HCT116 (cell line): ENCODE measurements around the gene ACSS1. TPM values are rescaled to one million over a fixed set of nuclear protein-coding genes. Genes with fewer than 3 reads are reported as not detected.

Experiments
- ATAC-seq: fragments of 200-7000 bp; cut with Tn5 transposase; 2 replicates; pipeline ENCODE4 v1.9.1; 2020; ENCODE audit warnings: mild to moderate bottlenecking, moderate library complexity
- Bru-seq: library from RNA; stranded (reverse); fragments of 400-500 nt; gene quantifications from one replicate; lab custom pipeline; 2021; lab: Mats Ljungman, UMichigan
- BruChase-seq, 2 experiments: library from RNA; stranded (reverse); fragments of 400-500 nt; gene quantifications; one replicate each; lab custom pipeline; 2021; lab: Mats Ljungman, UMichigan
- BruUV-seq: library from RNA; stranded (reverse); fragments of 400-500 nt; replicated peaks from 2 replicates; lab custom pipeline; 2021; lab: Mats Ljungman, UMichigan
- CTCF ChIA-PET: fragments of 300-600 bp; sonication (Branson Sonifier 250); formaldehyde crosslinking; loops from one replicate; lab custom pipeline; 2021; ENCODE audit warnings: antibody characterized with exemption; lab: Charles Lee
- POLR2A ChIA-PET: fragments of 300-600, 350-600 bp; sonication (Branson Sonifier 250); formaldehyde crosslinking; loops from one replicate; lab custom pipeline; 2021; ENCODE audit warnings: antibody characterized with exemption; lab: Charles Lee
- RAD21 ChIA-PET, 2 experiments: fragments of 300-600 bp; sonication (Branson Sonifier 250); formaldehyde crosslinking; loops; one replicate each; lab custom pipeline; 2023; ENCODE audit warnings: low total read pairs in 2 of 2; ENCODE audit not compliant: uncharacterized antibody in 2 of 2, unreplicated experiment in 2 of 2, low non-redundant PET in 1 of 2; lab: Charles Lee
- DNase-seq: peaks from one replicate; pipeline ENCODE4 v3.0.0-alpha.2; 2010; ENCODE audit warnings: low read depth, low spot score
- H2AFZ ChIP-seq: fragments of 200-600 bp; shearing (Covaris generic), sonication (generic); 2 replicates; pipeline ENCODE4 v1.6.1; 2017; ENCODE audit warnings: low read depth, mixed run types, mixed read lengths, antibody characterized with exemption, low read length; ENCODE audit not compliant: poor library complexity, severe bottlenecking
- H3K27ac ChIP-seq: 2 replicates; pipeline ENCODE4 v1.5.1; 2012; ENCODE audit warnings: low read depth, low read length
- H3K27me3 ChIP-seq: fragments of 200-600 bp; sonication (generic); 2 replicates; pipeline ENCODE4 v1.6.1; 2016; ENCODE audit warnings: mixed run types, low read length, mixed read lengths; ENCODE audit not compliant: insufficient read depth
- H3K36me3 ChIP-seq, 2 experiments: fragments of 200-500 bp in 1 of 2; fragments of 200-600 bp in 1 of 2; sonication (Bioruptor generic) in 1 of 2; sonication (generic) in 1 of 2; 2 replicates each; pipeline versions ENCODE4 v1.5.1 to v1.6.1; 2014 to 2016; ENCODE audit warnings: low read length in 2 of 2, inconsistent platforms in 1 of 2, mixed read lengths in 1 of 2, mixed run types in 1 of 2; ENCODE audit not compliant: insufficient read depth in 2 of 2, control insufficient read depth in 1 of 2
- H3K4me1 ChIP-seq, 2 experiments: fragments of 200-600 bp in 1 of 2; sonication (generic) in 1 of 2; 2 replicates each; pipeline versions ENCODE4 v1.5.1 to v1.6.1; 2012 to 2017; ENCODE audit warnings: low read length in 2 of 2, inconsistent platforms in 1 of 2, mild to moderate bottlenecking in 1 of 2, mixed read lengths in 1 of 2, mixed run types in 1 of 2, moderate library complexity in 1 of 2; ENCODE audit not compliant: insufficient read depth in 2 of 2, control insufficient read depth in 1 of 2
- H3K4me2 ChIP-seq: fragments of 200-600 bp; sonication (generic); 2 replicates; pipeline ENCODE4 v1.6.1; 2017; ENCODE audit warnings: mixed run types, low read length, mixed read lengths
- H3K4me3 ChIP-seq, 2 experiments: fragments of 200-600 bp in 1 of 2; sonication (generic) in 1 of 2; replicated peaks in 1 of 2; 2 replicates each; pipeline ENCODE4 v1.5.1; 2011 to 2016; ENCODE audit warnings: low read length in 2 of 2, control low read depth in 1 of 2, low read depth in 1 of 2, mild to moderate bottlenecking in 1 of 2, mixed read lengths in 1 of 2, mixed run types in 1 of 2
- H3K79me2 ChIP-seq: fragments of 200-600 bp; sonication (generic); 2 replicates; pipeline ENCODE4 v1.6.1; 2017; ENCODE audit warnings: mild to moderate bottlenecking, mixed run types, low read length, moderate library complexity, mixed read lengths; ENCODE audit not compliant: insufficient read depth
- H3K9ac ChIP-seq: fragments of 200-600 bp; sonication (generic); 2 replicates; pipeline ENCODE4 v1.6.1; 2016; ENCODE audit warnings: low read length, mixed read lengths
- H3K9me2 ChIP-seq: fragments of 200-600 bp; sonication (generic), shearing (Covaris generic); 2 replicates; pipeline ENCODE4 v1.6.1; 2017; ENCODE audit warnings: mixed run types, mild to moderate bottlenecking, moderate library complexity; ENCODE audit not compliant: insufficient read depth
- H3K9me3 ChIP-seq, 2 experiments: fragments of 200-500 bp in 1 of 2; fragments of 200-600 bp in 1 of 2; sonication (Bioruptor generic) in 1 of 2; sonication (generic) in 1 of 2; 2 replicates each; pipeline ENCODE4 v1.6.1; 2014 to 2017; ENCODE audit warnings: low read length in 2 of 2, mixed read lengths in 2 of 2, inconsistent platforms in 1 of 2, low read depth in 1 of 2, mild to moderate bottlenecking in 1 of 2, mixed run types in 1 of 2, moderate library complexity in 1 of 2; ENCODE audit not compliant: control insufficient read depth in 1 of 2, insufficient read depth in 1 of 2
- H4K20me1 ChIP-seq: fragments of 200-600 bp; sonication (generic), shearing (Covaris generic); 2 replicates; pipeline ENCODE4 v1.6.1; 2017; ENCODE audit warnings: mixed run types, mild to moderate bottlenecking, moderate library complexity; ENCODE audit not compliant: insufficient read depth
- CBX3 ChIP-seq: IDR thresholded peaks from 2 replicates; pipeline ENCODE4 v1.6.1; 2012; ENCODE audit warnings: low read depth
- CEBPB ChIP-seq: IDR thresholded peaks from 2 replicates; pipeline ENCODE4 v1.6.1; 2012; ENCODE audit warnings: low read depth
- EGR1 ChIP-seq: IDR thresholded peaks from 2 replicates; pipeline ENCODE4 v1.6.1; 2012; ENCODE audit warnings: low read depth
- ELF1 ChIP-seq: IDR thresholded peaks from 2 replicates; pipeline ENCODE4 v1.6.1; 2012; ENCODE audit warnings: low read depth, borderline replicate concordance
- EZH2 ChIP-seq: fragments of 200-600 bp; sonication (generic); IDR thresholded peaks from 2 replicates; pipeline ENCODE4 v1.6.1; 2017; ENCODE audit warnings: antibody characterized with exemption, mixed run types
- EZH2phosphoT487 ChIP-seq: fragments of 200-600 bp; IDR thresholded peaks from 2 replicates; pipeline ENCODE4 v1.6.1; 2018; ENCODE audit warnings: antibody characterized with exemption, borderline replicate concordance
- FOSL1 ChIP-seq: IDR thresholded peaks from 2 replicates; pipeline ENCODE4 v1.6.1; 2012; ENCODE audit warnings: low read depth
- POLR2A ChIP-seq: IDR thresholded peaks from 2 replicates; pipeline ENCODE4 v1.7.0; 2011; ENCODE audit warnings: borderline replicate concordance; ENCODE audit not compliant: insufficient read depth, insufficient read length; ENCODE audit errors: extremely low read depth
- POLR2AphosphoS5 ChIP-seq: IDR thresholded peaks from 2 replicates; pipeline ENCODE4 v1.6.1; 2011; ENCODE audit warnings: mild to moderate bottlenecking, low read depth, low read length, moderate library complexity
- RAD21 ChIP-seq: IDR thresholded peaks from 2 replicates; pipeline ENCODE4 v1.6.1; 2012; ENCODE audit warnings: low read depth, mild to moderate bottlenecking
- SIN3A ChIP-seq: IDR thresholded peaks from 2 replicates; pipeline ENCODE4 v1.6.1; 2012; ENCODE audit warnings: low read depth
- SRF ChIP-seq: IDR thresholded peaks from 2 replicates; pipeline ENCODE4 v1.6.1; 2012; ENCODE audit warnings: low read depth
- TCF7L2 ChIP-seq: IDR thresholded peaks from 2 replicates; pipeline ENCODE4 v1.7.0; 2011; ENCODE audit warnings: borderline replicate concordance, inconsistent platforms; ENCODE audit not compliant: insufficient read depth, insufficient read length; ENCODE audit errors: extremely low read depth
- YY1 ChIP-seq: IDR thresholded peaks from 2 replicates; pipeline ENCODE4 v1.6.1; 2011; ENCODE audit warnings: low read length, low read depth, moderate library complexity, mild to moderate bottlenecking; ENCODE audit not compliant: insufficient replicate concordance; ENCODE audit errors: extremely low read depth
- ZFX ChIP-seq: fragments of 450-650 bp; IDR thresholded peaks from 2 replicates; pipeline ENCODE4 v1.6.1; 2017
- intact Hi-C: fragments of 100-400 bp; cut with micrococcal nuclease; formaldehyde crosslinking; loops from 2 replicates; pipeline ENCODE4 v1.10.0; 2022
- long read RNA-seq: library from polyadenylated mRNA; unstranded; transcript quantifications from one replicate; pipeline ENCODE4 v2.0.0, GENCODE V29; 2021; ENCODE audit not compliant: unreplicated experiment
- polyA plus RNA-seq: library from polyadenylated mRNA; unstranded; fragments of >200 nt; gene quantifications from 2 replicates; pipeline ENCODE4 v1.2.1, GENCODE V29; 2012; ENCODE audit warnings: missing spikeins
- total RNA-seq: library from RNA; stranded (reverse); gene quantifications from one replicate; pipeline ENCODE4 v1.2.1, GENCODE V29; 2021; ENCODE audit not compliant: unreplicated experiment
- TF ChIP-seq, protein P1 (sequence below): IDR thresholded peaks from 2 replicates; pipeline ENCODE4 v1.6.1; 2012; ENCODE audit warnings: low read depth
- TF ChIP-seq, protein P2 (sequence below): IDR thresholded peaks from 2 replicates; pipeline ENCODE4 v1.6.1; 2011; ENCODE audit warnings: mild to moderate bottlenecking, low read length, moderate library complexity; ENCODE audit not compliant: insufficient replicate concordance; ENCODE audit errors: extremely low read depth

The ACSS1 gene
- total RNA-seq = 0.27 TPM
- not detected in 2 replicates for polyA plus RNA-seq
- percentile 5 among the genes with signal in this experiment for Bru-seq, nascent RNA
- percentile 4 among the genes with signal in this experiment for BruChase-seq, experiment 1, labeled RNA remaining after a 6-hour chase
- BruChase-seq, experiment 2, labeled RNA remaining after a 2-hour chase = not detected
- long read RNA-seq = 0 reads

DNA sequence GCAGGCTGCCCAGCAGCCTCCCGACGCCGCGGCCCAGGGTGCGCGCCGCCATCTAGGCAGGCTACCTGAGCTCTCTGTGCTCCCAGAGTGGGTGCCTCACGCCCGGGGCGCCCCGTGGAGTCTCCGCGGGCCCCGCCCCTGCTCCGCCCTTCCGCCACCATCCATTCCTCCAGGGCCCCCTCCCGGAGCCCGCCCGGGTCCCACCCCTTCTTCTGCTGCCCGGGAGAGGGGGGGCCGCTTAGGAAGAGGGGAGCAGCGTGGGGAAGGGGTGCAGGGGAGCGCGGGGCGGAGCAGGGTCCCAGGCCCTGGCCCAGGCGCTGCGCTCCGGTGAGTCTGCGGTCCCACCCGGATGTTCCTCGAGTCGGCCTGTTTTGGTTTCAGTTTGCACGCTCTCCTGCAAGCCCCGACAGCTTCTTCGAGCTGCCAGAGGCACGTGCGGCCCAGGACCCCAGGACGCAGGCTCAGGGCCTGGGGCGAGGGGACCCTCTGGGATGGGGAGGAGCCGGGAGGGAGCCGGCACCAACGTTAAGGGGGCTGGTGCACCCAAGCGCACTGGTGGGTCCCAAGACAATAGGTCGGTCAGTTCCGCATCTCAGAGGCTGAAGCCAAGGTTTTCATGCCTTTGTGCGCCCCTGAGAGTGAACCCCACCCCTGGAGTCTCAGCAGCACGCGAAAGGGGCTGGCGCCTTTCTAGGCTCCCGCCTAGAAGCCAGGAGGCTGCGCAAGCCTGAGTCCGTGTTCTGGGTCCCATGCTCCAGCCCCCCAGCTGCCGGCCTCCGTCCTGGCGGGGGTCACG is at the start of gene ACSS1:
Gene ACSS1 (minus strand): TSS at position 89 of the 796 bp plus-strand sequence. CDS start 37 bp downstream, at position 52.
- H3K79me2 ChIP-seq = no peaks in the 10 kb centered on the region
- H4K20me1 ChIP-seq = no peaks in the 10 kb centered on the region
- H3K4me1 ChIP-seq = no peaks in the 10 kb centered on the region
- H3K9me2 ChIP-seq = no peaks in the 10 kb centered on the region
- H3K36me3 ChIP-seq = no peaks in the 10 kb centered on the region
- H3K4me3 ChIP-seq = no peak within 1 kb of the TSS
- peaks cover 34% of the 10 kb centered on the region for H3K27me3 ChIP-seq
- CTCF ChIA-PET = no interaction called here
- peak within 1 kb of the TSS; percentile 33 for H3K4me2 ChIP-seq
- intact Hi-C loops = no loop called here
- H2AFZ ChIP-seq = no peak within 1 kb of the TSS
- no peaks in the 10 kb centered on the region for H3K9me3 ChIP-seq
- POLR2A ChIA-PET = no interaction called here
- DNase-seq (no peak), ATAC-seq (no peak)
- no peak within 1 kb of the TSS for H3K27ac ChIP-seq
- RAD21 ChIA-PET = no interaction called here
- no TSS peak for BruUV-seq
- no peak within 1 kb of the TSS for H3K9ac ChIP-seq
- TF ChIP-seq TCF7L2 = no peak
- no peak for TF ChIP-seq CBX3
- TF ChIP-seq POLR2AphosphoS5 = no peak
- TF ChIP-seq FOSL1 = no peak
- TF ChIP-seq SIN3A = no peak
- no peak for TF ChIP-seq CEBPB
- no peak for TF ChIP-seq POLR2A
- no peak for TF ChIP-seq ELF1
- TF ChIP-seq EGR1 = no peak
- TF ChIP-seq EZH2 = no peak
- no peak for TF ChIP-seq RAD21
- no peak for TF ChIP-seq YY1
- TF ChIP-seq EZH2phosphoT487 = no peak
- no peak for TF ChIP-seq ZFX
- TF ChIP-seq, protein P1, sequence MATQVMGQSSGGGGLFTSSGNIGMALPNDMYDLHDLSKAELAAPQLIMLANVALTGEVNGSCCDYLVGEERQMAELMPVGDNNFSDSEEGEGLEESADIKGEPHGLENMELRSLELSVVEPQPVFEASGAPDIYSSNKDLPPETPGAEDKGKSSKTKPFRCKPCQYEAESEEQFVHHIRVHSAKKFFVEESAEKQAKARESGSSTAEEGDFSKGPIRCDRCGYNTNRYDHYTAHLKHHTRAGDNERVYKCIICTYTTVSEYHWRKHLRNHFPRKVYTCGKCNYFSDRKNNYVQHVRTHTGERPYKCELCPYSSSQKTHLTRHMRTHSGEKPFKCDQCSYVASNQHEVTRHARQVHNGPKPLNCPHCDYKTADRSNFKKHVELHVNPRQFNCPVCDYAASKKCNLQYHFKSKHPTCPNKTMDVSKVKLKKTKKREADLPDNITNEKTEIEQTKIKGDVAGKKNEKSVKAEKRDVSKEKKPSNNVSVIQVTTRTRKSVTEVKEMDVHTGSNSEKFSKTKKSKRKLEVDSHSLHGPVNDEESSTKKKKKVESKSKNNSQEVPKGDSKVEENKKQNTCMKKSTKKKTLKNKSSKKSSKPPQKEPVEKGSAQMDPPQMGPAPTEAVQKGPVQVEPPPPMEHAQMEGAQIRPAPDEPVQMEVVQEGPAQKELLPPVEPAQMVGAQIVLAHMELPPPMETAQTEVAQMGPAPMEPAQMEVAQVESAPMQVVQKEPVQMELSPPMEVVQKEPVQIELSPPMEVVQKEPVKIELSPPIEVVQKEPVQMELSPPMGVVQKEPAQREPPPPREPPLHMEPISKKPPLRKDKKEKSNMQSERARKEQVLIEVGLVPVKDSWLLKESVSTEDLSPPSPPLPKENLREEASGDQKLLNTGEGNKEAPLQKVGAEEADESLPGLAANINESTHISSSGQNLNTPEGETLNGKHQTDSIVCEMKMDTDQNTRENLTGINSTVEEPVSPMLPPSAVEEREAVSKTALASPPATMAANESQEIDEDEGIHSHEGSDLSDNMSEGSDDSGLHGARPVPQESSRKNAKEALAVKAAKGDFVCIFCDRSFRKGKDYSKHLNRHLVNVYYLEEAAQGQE = no peak
- TF ChIP-seq SRF = no peak
- TF ChIP-seq, protein P2, sequence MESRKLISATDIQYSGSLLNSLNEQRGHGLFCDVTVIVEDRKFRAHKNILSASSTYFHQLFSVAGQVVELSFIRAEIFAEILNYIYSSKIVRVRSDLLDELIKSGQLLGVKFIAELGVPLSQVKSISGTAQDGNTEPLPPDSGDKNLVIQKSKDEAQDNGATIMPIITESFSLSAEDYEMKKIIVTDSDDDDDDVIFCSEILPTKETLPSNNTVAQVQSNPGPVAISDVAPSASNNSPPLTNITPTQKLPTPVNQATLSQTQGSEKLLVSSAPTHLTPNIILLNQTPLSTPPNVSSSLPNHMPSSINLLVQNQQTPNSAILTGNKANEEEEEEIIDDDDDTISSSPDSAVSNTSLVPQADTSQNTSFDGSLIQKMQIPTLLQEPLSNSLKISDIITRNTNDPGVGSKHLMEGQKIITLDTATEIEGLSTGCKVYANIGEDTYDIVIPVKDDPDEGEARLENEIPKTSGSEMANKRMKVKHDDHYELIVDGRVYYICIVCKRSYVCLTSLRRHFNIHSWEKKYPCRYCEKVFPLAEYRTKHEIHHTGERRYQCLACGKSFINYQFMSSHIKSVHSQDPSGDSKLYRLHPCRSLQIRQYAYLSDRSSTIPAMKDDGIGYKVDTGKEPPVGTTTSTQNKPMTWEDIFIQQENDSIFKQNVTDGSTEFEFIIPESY = no peak
- TF ChIP-seq, all 23 proteins: peak for 0
